Smooth muscle cell (in vitro differentiated cells): ENCODE measurements around the gene TENM4. TPM values are rescaled to one million over a fixed set of nuclear protein-coding genes. Genes with fewer than 3 reads are reported as not detected.

Source experiments
- DNase-seq: peaks from one replicate; lab custom pipeline; 2025; ENCODE audit not compliant: unreplicated experiment; lab: John Stamatoyannopoulos, UW
- H2AFZ ChIP-seq: fragments of 200-600 bp; sonication (generic); 2 replicates; pipeline ENCODE4 v1.6.0; 2016; ENCODE audit warnings: antibody characterized with exemption, low read depth, mild to moderate bottlenecking
- H3F3A ChIP-seq: fragments of 200-600 bp; sonication (generic); 2 replicates; pipeline ENCODE4 v1.6.0; 2017; ENCODE audit warnings: antibody characterized with exemption, low read depth
- H3K27ac ChIP-seq: fragments of 200-600 bp; sonication (generic); 2 replicates; pipeline ENCODE4 v1.5.1; 2016; ENCODE audit warnings: low read depth, mild to moderate bottlenecking
- H3K27me3 ChIP-seq: fragments of 200-600 bp; sonication (generic); 2 replicates; pipeline ENCODE4 v1.6.1; 2016; ENCODE audit warnings: low read depth, mild to moderate bottlenecking
- H3K36me3 ChIP-seq: fragments of 200-600 bp; sonication (generic); 2 replicates; pipeline ENCODE4 v1.5.1; 2016; ENCODE audit warnings: low read depth
- H3K4me1 ChIP-seq: fragments of 200-600 bp; sonication (generic); 2 replicates; pipeline ENCODE4 v1.5.1; 2016; ENCODE audit warnings: low read depth
- H3K4me2 ChIP-seq: fragments of 200-600 bp; sonication (generic); 2 replicates; pipeline ENCODE4 v1.6.0; 2016; ENCODE audit warnings: mild to moderate bottlenecking
- H3K4me3 ChIP-seq: fragments of 200-600 bp; sonication (generic); 2 replicates; pipeline ENCODE4 v1.5.1; 2016; ENCODE audit warnings: mild to moderate bottlenecking
- H3K79me2 ChIP-seq: fragments of 200-600 bp; sonication (generic); 2 replicates; pipeline ENCODE4 v1.6.0; 2016; ENCODE audit warnings: low read depth, mild to moderate bottlenecking
- H3K9ac ChIP-seq: fragments of 200-600 bp; sonication (generic); 2 replicates; pipeline ENCODE4 v1.6.0; 2016; ENCODE audit warnings: low read depth
- H3K9me3 ChIP-seq: fragments of 200-600 bp; sonication (generic); replicated peaks from 2 replicates; pipeline ENCODE4 v1.5.1; 2016; ENCODE audit warnings: low read depth
- H4K20me1 ChIP-seq: fragments of 200-600 bp; sonication (generic); 2 replicates; pipeline ENCODE4 v1.6.0; 2016; ENCODE audit warnings: low read depth
- WGBS: methylation state at CpG from one replicate; pipeline ENCODE4 v1.1.7; 2016; ENCODE audit warnings: low lambda C conversion rate; 5-methylcytosine and 5-hydroxymethylcytosine counted together
- polyA plus RNA-seq: library from polyadenylated mRNA; unstranded; fragments of >200 nt; fragmentation: Nextera tagmentation; extraction: Ambion mirVana; gene quantifications from 2 replicates; pipeline ENCODE4 v1.2.1, GENCODE V29; 2016
- total RNA-seq: library from RNA; depleted of rRNA; stranded (reverse); fragments of >200 nt; gene quantifications from 2 replicates; pipeline ENCODE4 v1.2.3, GENCODE V29; 2014
- TF ChIP-seq, protein P1 (sequence below): fragments of 200-600 bp; sonication (generic); IDR thresholded peaks from 2 replicates; pipeline ENCODE4 v1.5.1; 2017; ENCODE audit warnings: borderline replicate concordance, mild to moderate bottlenecking, antibody characterized with exemption; ENCODE audit not compliant: insufficient read depth, poor library complexity, severe bottlenecking

The TENM4 gene
- total and polyA plus RNA-seq, 2 experiments from 2014 or later = 31.6 to 38.2 TPM

DNA sequence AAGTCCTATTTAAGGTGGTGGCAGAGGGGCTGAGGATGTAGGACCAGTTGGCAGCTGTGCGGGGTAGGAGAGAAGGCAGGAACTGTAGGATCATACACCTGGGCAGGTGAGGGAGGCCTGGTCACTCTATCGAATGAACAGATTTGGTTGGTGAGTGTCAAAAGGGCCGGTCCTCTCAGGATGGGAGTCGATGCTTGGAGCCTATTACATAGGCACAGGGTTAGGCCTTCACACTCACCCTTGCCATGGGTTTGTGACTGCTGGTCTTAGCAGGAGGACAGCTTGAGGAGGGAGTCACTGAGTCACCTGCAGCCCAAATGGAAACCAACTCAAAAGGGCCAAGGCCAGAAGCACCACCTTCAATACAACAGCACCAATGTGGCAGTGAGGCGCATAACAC, 786.0 kb downstream of the TENM4 start:
- WGBS = 94% methylated on average over 5 of the region's 5 CpGs
- H3K27ac ChIP-seq = no peak overlapping the region
- TF ChIP-seq, protein P1, sequence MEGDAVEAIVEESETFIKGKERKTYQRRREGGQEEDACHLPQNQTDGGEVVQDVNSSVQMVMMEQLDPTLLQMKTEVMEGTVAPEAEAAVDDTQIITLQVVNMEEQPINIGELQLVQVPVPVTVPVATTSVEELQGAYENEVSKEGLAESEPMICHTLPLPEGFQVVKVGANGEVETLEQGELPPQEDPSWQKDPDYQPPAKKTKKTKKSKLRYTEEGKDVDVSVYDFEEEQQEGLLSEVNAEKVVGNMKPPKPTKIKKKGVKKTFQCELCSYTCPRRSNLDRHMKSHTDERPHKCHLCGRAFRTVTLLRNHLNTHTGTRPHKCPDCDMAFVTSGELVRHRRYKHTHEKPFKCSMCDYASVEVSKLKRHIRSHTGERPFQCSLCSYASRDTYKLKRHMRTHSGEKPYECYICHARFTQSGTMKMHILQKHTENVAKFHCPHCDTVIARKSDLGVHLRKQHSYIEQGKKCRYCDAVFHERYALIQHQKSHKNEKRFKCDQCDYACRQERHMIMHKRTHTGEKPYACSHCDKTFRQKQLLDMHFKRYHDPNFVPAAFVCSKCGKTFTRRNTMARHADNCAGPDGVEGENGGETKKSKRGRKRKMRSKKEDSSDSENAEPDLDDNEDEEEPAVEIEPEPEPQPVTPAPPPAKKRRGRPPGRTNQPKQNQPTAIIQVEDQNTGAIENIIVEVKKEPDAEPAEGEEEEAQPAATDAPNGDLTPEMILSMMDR = no peak

DNA sequence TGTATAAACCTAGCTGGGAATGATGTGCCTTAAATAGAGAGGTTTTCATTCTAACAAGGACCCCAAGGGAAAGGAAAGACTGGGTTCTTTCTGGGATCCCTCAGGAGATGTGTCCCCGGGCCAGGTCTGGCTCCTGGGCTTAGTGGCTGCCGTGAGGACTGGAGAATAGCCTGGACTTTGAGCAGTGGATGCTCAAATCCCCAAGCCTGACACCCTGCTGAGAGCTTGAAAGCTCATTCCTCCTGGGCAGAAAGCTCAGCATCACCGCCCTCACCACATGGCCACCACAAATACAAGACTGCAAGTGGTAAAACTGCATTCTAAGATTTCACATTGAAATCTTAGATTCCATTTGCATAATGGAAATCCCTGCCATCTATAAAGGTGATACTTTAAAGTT, 786.8 kb downstream of the TENM4 start:
- Histone ChIP-seq H3K27me3 (no peaks in the 10 kb centered on the region), H3K9ac (no peak overlapping the region), H3K4me1 (peaks cover 5% of the 10 kb centered on the region), H3K4me3 (no peak overlapping the region), H3K9me3 (no peaks in the 10 kb centered on the region), H2AFZ (no peak overlapping the region), H3F3A (no peaks in the 10 kb centered on the region), H3K79me2 (no peaks in the 10 kb centered on the region), H3K27ac (no peak overlapping the region), H3K4me2 (no peak overlapping the region), H4K20me1 (no peaks in the 10 kb centered on the region), H3K36me3 (no peaks in the 10 kb centered on the region)
- TF ChIP-seq, protein P1 = no peak
- 74% methylated on average over 3 of the region's 3 CpGs for WGBS
- no peak for DNase-seq

More for the DNA sequence above, 786.0 kb downstream of the TENM4 start:
- Histone ChIP-seq H3K4me1 (peaks cover 5% of the 10 kb centered on the region), H3K9ac (no peak overlapping the region), H3K27me3 (no peaks in the 10 kb centered on the region), H3K4me2 (no peak overlapping the region), H3K79me2 (no peaks in the 10 kb centered on the region), H3K4me3 (no peak overlapping the region), H2AFZ (no peak overlapping the region), H3K36me3 (no peaks in the 10 kb centered on the region), H3F3A (no peaks in the 10 kb centered on the region), H4K20me1 (no peaks in the 10 kb centered on the region), H3K9me3 (no peaks in the 10 kb centered on the region)
- DNase-seq = no peak

DNA sequence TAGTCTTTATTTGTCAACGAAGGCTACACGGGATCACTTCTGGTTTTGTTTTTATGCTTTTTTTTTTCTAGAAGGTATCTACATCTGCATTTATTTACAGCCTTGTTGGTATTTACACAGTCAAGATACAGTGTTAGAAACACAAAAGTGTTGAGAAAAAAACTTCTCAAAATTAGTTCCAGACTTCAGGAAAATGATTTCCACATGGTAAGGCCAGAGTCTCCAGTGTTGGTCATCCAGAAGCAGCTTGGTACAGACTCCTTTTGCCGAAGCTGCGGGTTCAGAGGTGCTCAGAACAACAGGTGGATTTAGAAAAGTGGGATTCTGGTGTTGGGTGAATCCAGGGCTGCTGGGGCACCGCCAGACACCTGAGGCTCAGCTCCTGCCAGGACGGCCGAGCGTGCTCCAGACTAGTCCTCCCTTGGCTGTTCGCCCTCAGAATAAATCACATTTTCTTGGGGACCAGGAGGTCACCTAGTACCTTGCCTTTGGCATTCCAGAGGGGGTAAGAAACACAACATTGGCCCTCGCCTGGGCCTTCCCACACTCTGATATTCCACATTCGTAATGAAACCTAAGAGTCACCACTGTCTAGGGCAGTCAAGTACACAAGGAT, 787.4 kb downstream of the TENM4 start:
- Histone ChIP-seq H2AFZ (no peak overlapping the region), H3K27ac (no peak overlapping the region), H3K79me2 (no peaks in the 10 kb centered on the region), H3K4me2 (no peak overlapping the region), H3K27me3 (no peaks in the 10 kb centered on the region), H3F3A (no peaks in the 10 kb centered on the region), H3K4me1 (peaks cover 5% of the 10 kb centered on the region), H3K4me3 (no peak overlapping the region), H4K20me1 (no peaks in the 10 kb centered on the region), H3K9me3 (no peaks in the 10 kb centered on the region), H3K36me3 (no peaks in the 10 kb centered on the region), H3K9ac (no peak overlapping the region)
- no peak for DNase-seq
- 93% methylated on average over 11 of the region's 11 CpGs for WGBS
- TF ChIP-seq, protein P1 = no peak

DNA sequence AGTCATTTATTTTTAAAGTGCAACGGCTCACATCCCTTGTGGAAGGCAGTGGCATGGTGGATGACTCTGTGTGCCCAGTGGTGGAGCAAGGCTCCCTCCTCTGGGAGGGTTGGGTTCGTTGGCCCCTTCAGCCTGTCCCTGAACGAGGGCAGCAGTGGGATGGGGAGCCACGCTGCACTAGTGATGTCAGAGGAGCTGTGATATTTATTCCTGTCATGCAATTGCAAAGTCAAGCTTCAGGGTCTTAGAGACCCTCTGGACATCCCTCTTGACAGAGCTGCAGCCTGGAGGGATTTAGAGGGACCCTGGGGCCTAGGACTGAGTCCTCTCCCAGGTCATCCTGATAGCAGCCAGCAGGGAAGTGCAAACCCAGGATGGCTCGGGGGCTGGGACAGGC, 788.0 kb downstream of the TENM4 start:
- no peaks in the 10 kb centered on the region for H3K36me3 ChIP-seq
- DNase-seq = no peak
- no peaks in the 10 kb centered on the region for H3K79me2 ChIP-seq
- H3K4me2 ChIP-seq = no peak overlapping the region
- no peaks in the 10 kb centered on the region for H3K9me3 ChIP-seq
- H3K4me1 ChIP-seq = peaks cover 5% of the 10 kb centered on the region
- TF ChIP-seq, protein P1 = no peak
- WGBS = 85% methylated on average over 5 of the region's 5 CpGs
- H3K9ac ChIP-seq = no peak overlapping the region
- H3K27ac ChIP-seq = no peak overlapping the region
- no peak overlapping the region for H2AFZ ChIP-seq
- no peaks in the 10 kb centered on the region for H3K27me3 ChIP-seq
- no peaks in the 10 kb centered on the region for H4K20me1 ChIP-seq
- H3F3A ChIP-seq = no peaks in the 10 kb centered on the region
- no peak overlapping the region for H3K4me3 ChIP-seq
